Measurements from ENCODE around the gene EPC2.

EPC2 gene

DNA sequence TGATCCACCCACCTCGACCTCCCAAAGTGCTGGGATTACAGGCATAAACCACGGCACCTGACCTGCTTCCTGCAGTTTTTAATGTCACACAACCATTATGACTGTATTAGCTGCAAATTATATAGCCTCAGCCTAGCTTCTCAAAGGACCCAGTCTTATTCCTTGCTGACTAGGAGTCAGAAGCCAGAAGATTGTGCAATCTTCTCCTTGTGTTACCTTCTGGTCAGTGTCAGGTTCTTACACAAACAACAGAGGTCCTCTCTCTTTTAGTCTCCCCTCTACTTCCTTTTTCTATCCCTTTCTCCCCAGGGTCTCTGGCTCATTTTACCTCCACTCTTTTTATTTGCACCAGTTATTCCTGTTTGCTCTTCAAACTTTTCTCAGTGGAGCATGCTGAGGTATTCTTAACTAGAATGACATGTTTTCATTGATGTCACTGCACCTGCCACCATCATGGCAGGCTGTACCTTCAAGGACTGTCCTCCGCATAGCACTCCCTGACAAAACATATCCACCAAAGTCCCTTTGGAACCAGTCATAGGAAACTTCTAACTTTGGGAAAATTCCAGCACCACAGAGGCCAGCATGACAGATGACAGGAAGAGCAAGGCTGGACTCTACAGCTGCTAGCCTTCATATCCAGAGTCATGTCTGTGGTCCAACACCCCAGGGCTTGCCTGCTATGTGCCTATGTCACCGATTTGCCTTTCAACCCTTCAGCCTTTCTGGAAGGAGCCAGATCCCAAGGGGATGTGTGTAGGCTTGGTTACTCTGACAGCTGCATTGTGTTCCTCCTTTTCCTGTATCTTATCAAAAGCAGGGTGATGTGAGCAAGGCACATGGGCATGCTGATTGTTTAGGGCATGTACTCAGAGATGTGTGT lies 45.2 kb upstream of the EPC2 start:
- Histone ChIP-seq H3K27me3 (ENCODE audit: insufficient read depth, low read length, poor library complexity, severe bottlenecking) (no peaks in the 10 kb centered on the region), H3K9me3 (ENCODE audit: insufficient read depth, low read depth, low read length) (no peaks in the 10 kb centered on the region), H3K4me3 (ENCODE audit: low read length, poor library complexity, severe bottlenecking) (no peak overlapping the region), H3K79me2 (ENCODE audit: insufficient read depth, low read length) (no peaks in the 10 kb centered on the region), H3K4me2 (ENCODE audit: low read depth, low read length, poor library complexity, severe bottlenecking) (no peak overlapping the region), H3K36me3 (ENCODE audit: insufficient read depth, low read length) (no peaks in the 10 kb centered on the region), H3K9ac (ENCODE audit: low read depth, low read length, poor library complexity, severe bottlenecking) (no peak overlapping the region), H3K4me1 (ENCODE audit: insufficient read depth, low read length, poor library complexity, severe bottlenecking) (no peaks in the 10 kb centered on the region), H2AFZ (ENCODE audit: low read length) (no peak overlapping the region), H3F3A (ENCODE audit: low read depth) (no peaks in the 10 kb centered on the region), H4K20me1 (ENCODE audit: insufficient read depth, low read length, poor library complexity, severe bottlenecking) (no peaks in the 10 kb centered on the region), H3K9me2 (replicated peaks; ENCODE audit: low read depth, low read length) (no peaks in the 10 kb centered on the region)
- TF ChIP-seq, protein P1, sequence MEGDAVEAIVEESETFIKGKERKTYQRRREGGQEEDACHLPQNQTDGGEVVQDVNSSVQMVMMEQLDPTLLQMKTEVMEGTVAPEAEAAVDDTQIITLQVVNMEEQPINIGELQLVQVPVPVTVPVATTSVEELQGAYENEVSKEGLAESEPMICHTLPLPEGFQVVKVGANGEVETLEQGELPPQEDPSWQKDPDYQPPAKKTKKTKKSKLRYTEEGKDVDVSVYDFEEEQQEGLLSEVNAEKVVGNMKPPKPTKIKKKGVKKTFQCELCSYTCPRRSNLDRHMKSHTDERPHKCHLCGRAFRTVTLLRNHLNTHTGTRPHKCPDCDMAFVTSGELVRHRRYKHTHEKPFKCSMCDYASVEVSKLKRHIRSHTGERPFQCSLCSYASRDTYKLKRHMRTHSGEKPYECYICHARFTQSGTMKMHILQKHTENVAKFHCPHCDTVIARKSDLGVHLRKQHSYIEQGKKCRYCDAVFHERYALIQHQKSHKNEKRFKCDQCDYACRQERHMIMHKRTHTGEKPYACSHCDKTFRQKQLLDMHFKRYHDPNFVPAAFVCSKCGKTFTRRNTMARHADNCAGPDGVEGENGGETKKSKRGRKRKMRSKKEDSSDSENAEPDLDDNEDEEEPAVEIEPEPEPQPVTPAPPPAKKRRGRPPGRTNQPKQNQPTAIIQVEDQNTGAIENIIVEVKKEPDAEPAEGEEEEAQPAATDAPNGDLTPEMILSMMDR (conservative IDR thresholded peaks at IDR 0.05; ENCODE audit: low read length): no peak
- no peak for TF ChIP-seq EZH2phosphoT487 (IDR thresholded peaks at IDR 0.05; ENCODE audit: borderline replicate concordance)

DNA sequence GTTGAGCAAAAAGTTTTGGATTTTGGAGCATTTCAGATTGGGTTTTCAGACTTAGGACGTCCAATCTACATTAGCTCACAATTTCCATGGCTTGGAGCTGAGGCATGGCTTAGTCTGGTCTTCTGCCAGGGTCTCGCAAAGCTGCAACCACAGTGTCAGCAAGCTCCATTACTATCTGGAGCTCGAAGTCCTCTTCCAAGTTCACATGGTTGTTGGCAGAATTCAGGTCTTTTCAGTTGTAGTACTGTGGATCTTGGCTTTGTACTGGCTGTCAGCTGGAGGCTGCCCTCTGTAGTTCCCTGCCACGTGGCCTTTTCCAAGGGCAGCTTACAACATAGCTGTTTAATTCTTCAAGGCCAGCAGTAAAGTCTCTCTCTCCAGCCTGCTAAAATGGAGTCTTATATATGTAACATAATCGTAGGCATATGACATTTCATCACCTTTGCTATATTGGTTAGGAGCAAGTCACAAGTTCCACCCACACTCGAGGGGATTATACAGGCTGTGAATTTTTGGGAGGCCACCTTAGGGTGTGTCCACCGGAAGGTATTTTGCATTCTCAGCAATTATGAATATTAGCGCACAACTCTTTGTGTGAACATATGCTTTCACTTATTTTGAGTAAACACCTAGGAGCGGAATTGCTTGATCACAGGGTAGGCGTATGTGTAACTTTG lies 41.5 kb upstream of the EPC2 start:
- Histone ChIP-seq H3K9me2 (replicated peaks; ENCODE audit: low read depth, low read length) (no peaks in the 10 kb centered on the region), H3K4me3 (ENCODE audit: low read length, poor library complexity, severe bottlenecking) (no peak overlapping the region), H3K27me3 (ENCODE audit: insufficient read depth, low read length, poor library complexity, severe bottlenecking) (no peaks in the 10 kb centered on the region), H3K9ac (ENCODE audit: low read depth, low read length, poor library complexity, severe bottlenecking) (no peak overlapping the region), H3F3A (ENCODE audit: low read depth) (no peaks in the 10 kb centered on the region), H3K36me3 (ENCODE audit: insufficient read depth, low read length) (no peaks in the 10 kb centered on the region), H4K20me1 (ENCODE audit: insufficient read depth, low read length, poor library complexity, severe bottlenecking) (no peaks in the 10 kb centered on the region), H3K9me3 (ENCODE audit: insufficient read depth, low read depth, low read length) (no peaks in the 10 kb centered on the region), H3K4me2 (ENCODE audit: low read depth, low read length, poor library complexity, severe bottlenecking) (no peak overlapping the region), H2AFZ (ENCODE audit: low read length) (no peak overlapping the region), H3K79me2 (ENCODE audit: insufficient read depth, low read length) (no peaks in the 10 kb centered on the region), H3K4me1 (ENCODE audit: insufficient read depth, low read length, poor library complexity, severe bottlenecking) (no peaks in the 10 kb centered on the region)
- TF ChIP-seq, protein P1 (conservative IDR thresholded peaks at IDR 0.05; ENCODE audit: low read length): no peak
- TF ChIP-seq EZH2phosphoT487 (IDR thresholded peaks at IDR 0.05; ENCODE audit: borderline replicate concordance): no peak

DNA sequence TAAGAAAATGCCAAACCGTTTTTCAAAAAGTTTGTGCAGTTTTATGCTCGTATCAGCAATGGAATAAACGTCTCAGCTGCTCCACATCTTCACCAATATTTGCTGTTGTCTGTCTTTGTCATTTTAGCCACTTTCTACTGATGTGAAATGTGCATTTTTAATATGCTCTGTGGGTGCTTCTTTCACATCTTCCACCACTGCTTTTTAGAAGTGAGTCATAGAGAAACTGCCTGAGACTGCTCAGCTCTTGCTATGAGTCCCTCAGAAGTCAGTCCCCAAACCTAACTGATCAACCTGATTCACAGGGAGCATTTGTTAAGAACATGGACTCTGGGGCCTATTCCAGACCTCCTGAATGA lies 41.0 kb upstream of the EPC2 start:
- no peak for TF ChIP-seq EZH2phosphoT487 (IDR thresholded peaks at IDR 0.05; ENCODE audit: borderline replicate concordance)
- TF ChIP-seq, protein P1 (conservative IDR thresholded peaks at IDR 0.05; ENCODE audit: low read length): no peak

More for the DNA sequence above, 41.0 kb upstream of the EPC2 start:
- Histone ChIP-seq H3K79me2 (ENCODE audit: insufficient read depth, low read length) (no peaks in the 10 kb centered on the region), H3K27me3 (ENCODE audit: insufficient read depth, low read length, poor library complexity, severe bottlenecking) (no peaks in the 10 kb centered on the region), H3K4me3 (ENCODE audit: low read length, poor library complexity, severe bottlenecking) (no peak overlapping the region), H3K36me3 (ENCODE audit: insufficient read depth, low read length) (no peaks in the 10 kb centered on the region), H4K20me1 (ENCODE audit: insufficient read depth, low read length, poor library complexity, severe bottlenecking) (no peaks in the 10 kb centered on the region), H3K9ac (ENCODE audit: low read depth, low read length, poor library complexity, severe bottlenecking) (no peak overlapping the region), H3K9me3 (ENCODE audit: insufficient read depth, low read depth, low read length) (no peaks in the 10 kb centered on the region), H3K4me1 (ENCODE audit: insufficient read depth, low read length, poor library complexity, severe bottlenecking) (no peaks in the 10 kb centered on the region), H3F3A (ENCODE audit: low read depth) (no peaks in the 10 kb centered on the region), H3K9me2 (replicated peaks; ENCODE audit: low read depth, low read length) (no peaks in the 10 kb centered on the region), H2AFZ (ENCODE audit: low read length) (no peak overlapping the region), H3K4me2 (ENCODE audit: low read depth, low read length, poor library complexity, severe bottlenecking) (no peak overlapping the region)
